HCT116 (cell line): ENCODE measurements around the gene STRIP1. TPM values are rescaled to one million over a fixed set of nuclear protein-coding genes. Genes with fewer than 3 reads are reported as not detected.

Source experiments
- ATAC-seq: fragments of 200-7000 bp; cut with Tn5 transposase; 2 replicates; pipeline ENCODE4 v1.9.1; 2020; ENCODE audit warnings: mild to moderate bottlenecking, moderate library complexity
- BruUV-seq: library from RNA; stranded (reverse); fragments of 400-500 nt; replicated peaks from 2 replicates; lab custom pipeline; 2021; lab: Mats Ljungman, UMichigan
- CTCF ChIA-PET: fragments of 300-600 bp; sonication (Branson Sonifier 250); formaldehyde crosslinking; loops from one replicate; lab custom pipeline; 2021; ENCODE audit warnings: antibody characterized with exemption; lab: Charles Lee
- POLR2A ChIA-PET: fragments of 300-600, 350-600 bp; sonication (Branson Sonifier 250); formaldehyde crosslinking; loops from one replicate; lab custom pipeline; 2021; ENCODE audit warnings: antibody characterized with exemption; lab: Charles Lee
- RAD21 ChIA-PET, 2 experiments: fragments of 300-600 bp; sonication (Branson Sonifier 250); formaldehyde crosslinking; loops; one replicate each; lab custom pipeline; 2023; ENCODE audit warnings: low total read pairs in 2 of 2; ENCODE audit not compliant: uncharacterized antibody in 2 of 2, unreplicated experiment in 2 of 2, low non-redundant PET in 1 of 2; lab: Charles Lee
- DNase-seq: peaks from one replicate; pipeline ENCODE4 v3.0.0-alpha.2; 2010; ENCODE audit warnings: low read depth, low spot score
- H2AFZ ChIP-seq: fragments of 200-600 bp; shearing (Covaris generic), sonication (generic); 2 replicates; pipeline ENCODE4 v1.6.1; 2017; ENCODE audit warnings: low read depth, mixed run types, mixed read lengths, antibody characterized with exemption, low read length; ENCODE audit not compliant: poor library complexity, severe bottlenecking
- H3K27ac ChIP-seq: 2 replicates; pipeline ENCODE4 v1.5.1; 2012; ENCODE audit warnings: low read depth, low read length
- H3K27me3 ChIP-seq: fragments of 200-600 bp; sonication (generic); 2 replicates; pipeline ENCODE4 v1.6.1; 2016; ENCODE audit warnings: mixed run types, low read length, mixed read lengths; ENCODE audit not compliant: insufficient read depth
- H3K36me3 ChIP-seq, 2 experiments: fragments of 200-500 bp in 1 of 2; fragments of 200-600 bp in 1 of 2; sonication (Bioruptor generic) in 1 of 2; sonication (generic) in 1 of 2; 2 replicates each; pipeline versions ENCODE4 v1.5.1 to v1.6.1; 2014 to 2016; ENCODE audit warnings: low read length in 2 of 2, inconsistent platforms in 1 of 2, mixed read lengths in 1 of 2, mixed run types in 1 of 2; ENCODE audit not compliant: insufficient read depth in 2 of 2, control insufficient read depth in 1 of 2
- H3K4me1 ChIP-seq, 2 experiments: fragments of 200-600 bp in 1 of 2; sonication (generic) in 1 of 2; 2 replicates each; pipeline versions ENCODE4 v1.5.1 to v1.6.1; 2012 to 2017; ENCODE audit warnings: low read length in 2 of 2, inconsistent platforms in 1 of 2, mild to moderate bottlenecking in 1 of 2, mixed read lengths in 1 of 2, mixed run types in 1 of 2, moderate library complexity in 1 of 2; ENCODE audit not compliant: insufficient read depth in 2 of 2, control insufficient read depth in 1 of 2
- H3K4me2 ChIP-seq: fragments of 200-600 bp; sonication (generic); 2 replicates; pipeline ENCODE4 v1.6.1; 2017; ENCODE audit warnings: mixed run types, low read length, mixed read lengths
- H3K4me3 ChIP-seq, 2 experiments: fragments of 200-600 bp in 1 of 2; sonication (generic) in 1 of 2; replicated peaks in 1 of 2; 2 replicates each; pipeline ENCODE4 v1.5.1; 2011 to 2016; ENCODE audit warnings: low read length in 2 of 2, control low read depth in 1 of 2, low read depth in 1 of 2, mild to moderate bottlenecking in 1 of 2, mixed read lengths in 1 of 2, mixed run types in 1 of 2
- H3K79me2 ChIP-seq: fragments of 200-600 bp; sonication (generic); 2 replicates; pipeline ENCODE4 v1.6.1; 2017; ENCODE audit warnings: mild to moderate bottlenecking, mixed run types, low read length, moderate library complexity, mixed read lengths; ENCODE audit not compliant: insufficient read depth
- H3K9ac ChIP-seq: fragments of 200-600 bp; sonication (generic); 2 replicates; pipeline ENCODE4 v1.6.1; 2016; ENCODE audit warnings: low read length, mixed read lengths
- H3K9me2 ChIP-seq: fragments of 200-600 bp; sonication (generic), shearing (Covaris generic); 2 replicates; pipeline ENCODE4 v1.6.1; 2017; ENCODE audit warnings: mixed run types, mild to moderate bottlenecking, moderate library complexity; ENCODE audit not compliant: insufficient read depth
- H3K9me3 ChIP-seq, 2 experiments: fragments of 200-500 bp in 1 of 2; fragments of 200-600 bp in 1 of 2; sonication (Bioruptor generic) in 1 of 2; sonication (generic) in 1 of 2; 2 replicates each; pipeline ENCODE4 v1.6.1; 2014 to 2017; ENCODE audit warnings: low read length in 2 of 2, mixed read lengths in 2 of 2, inconsistent platforms in 1 of 2, low read depth in 1 of 2, mild to moderate bottlenecking in 1 of 2, mixed run types in 1 of 2, moderate library complexity in 1 of 2; ENCODE audit not compliant: control insufficient read depth in 1 of 2, insufficient read depth in 1 of 2
- H4K20me1 ChIP-seq: fragments of 200-600 bp; sonication (generic), shearing (Covaris generic); 2 replicates; pipeline ENCODE4 v1.6.1; 2017; ENCODE audit warnings: mixed run types, mild to moderate bottlenecking, moderate library complexity; ENCODE audit not compliant: insufficient read depth
- EGR1 ChIP-seq: IDR thresholded peaks from 2 replicates; pipeline ENCODE4 v1.6.1; 2012; ENCODE audit warnings: low read depth
- EZH2 ChIP-seq: fragments of 200-600 bp; sonication (generic); IDR thresholded peaks from 2 replicates; pipeline ENCODE4 v1.6.1; 2017; ENCODE audit warnings: antibody characterized with exemption, mixed run types
- POLR2AphosphoS5 ChIP-seq: IDR thresholded peaks from 2 replicates; pipeline ENCODE4 v1.6.1; 2011; ENCODE audit warnings: mild to moderate bottlenecking, low read depth, low read length, moderate library complexity
- RAD21 ChIP-seq: IDR thresholded peaks from 2 replicates; pipeline ENCODE4 v1.6.1; 2012; ENCODE audit warnings: low read depth, mild to moderate bottlenecking
- TCF7L2 ChIP-seq: IDR thresholded peaks from 2 replicates; pipeline ENCODE4 v1.7.0; 2011; ENCODE audit warnings: borderline replicate concordance, inconsistent platforms; ENCODE audit not compliant: insufficient read depth, insufficient read length; ENCODE audit errors: extremely low read depth
- YY1 ChIP-seq: IDR thresholded peaks from 2 replicates; pipeline ENCODE4 v1.6.1; 2011; ENCODE audit warnings: low read length, low read depth, moderate library complexity, mild to moderate bottlenecking; ENCODE audit not compliant: insufficient replicate concordance; ENCODE audit errors: extremely low read depth
- ZBTB33 ChIP-seq: IDR thresholded peaks from 2 replicates; pipeline ENCODE4 v1.6.1; 2011; ENCODE audit warnings: mild to moderate bottlenecking, low read length, moderate library complexity; ENCODE audit not compliant: insufficient replicate concordance; ENCODE audit errors: extremely low read depth
- ZNF274 ChIP-seq: fragments of 200-500 bp; sonication (Bioruptor generic); IDR thresholded peaks from 2 replicates; pipeline ENCODE4 v1.6.1; 2014; ENCODE audit warnings: mild to moderate bottlenecking, low read depth, low read length, inconsistent platforms
- intact Hi-C: fragments of 100-400 bp; cut with micrococcal nuclease; formaldehyde crosslinking; loops from 2 replicates; pipeline ENCODE4 v1.10.0; 2022
- total RNA-seq: library from RNA; stranded (reverse); gene quantifications from one replicate; pipeline ENCODE4 v1.2.1, GENCODE V29; 2021; ENCODE audit not compliant: unreplicated experiment

Gene STRIP1
- total RNA-seq, 1 experiment from 2014 or later = 33.5 TPM

- TF ChIP-seq EGR1 (no peak), YY1 (no peak), TCF7L2 (no peak), EZH2 (no peak), POLR2AphosphoS5 (no peak), ZBTB33 (no peak), RAD21 (no peak), ZNF274 (no peak)
- ATAC-seq = no peak
- H3K9me3 ChIP-seq = no peaks in the 10 kb centered on the region
- ChIA-PET CTCF (interaction anchor here (0.8 to 2.4 kb wide), 3 partner anchors 10 to 38 kb away, joined by 3 to 8 read pairs (median 6); no protein-coding TSS in a partner anchor), POLR2A (no interaction called here), RAD21 (no interaction called here)
- no TSS peak for BruUV-seq
- no peak overlapping the region for H3K9ac ChIP-seq
- no peak for DNase-seq
- no peaks in the 10 kb centered on the region for H4K20me1 ChIP-seq
- H3K4me3 ChIP-seq = no peak overlapping the region
- H3K4me1 ChIP-seq = no peaks in the 10 kb centered on the region; a peak in 1 of 4 replicates
- no peak overlapping the region for H3K27ac ChIP-seq
- intact Hi-C loops = loop anchor here (2.0 kb wide), 1 partner anchor 19 kb away; no protein-coding TSS in a partner anchor
- peaks cover 4% of the 10 kb centered on the region; the same call in 1 of the 2 replicates for H3K27me3 ChIP-seq
- H2AFZ ChIP-seq = no peak overlapping the region
- H3K4me2 ChIP-seq = no peak overlapping the region
- H3K9me2 ChIP-seq = no peaks in the 10 kb centered on the region
- H3K79me2 ChIP-seq = no peaks in the 10 kb centered on the region
- H3K36me3 ChIP-seq = no peaks in the 10 kb centered on the region
These were observed 63.2 kb downstream of the STRIP1 start for GRCh38 chr1:110097507-110098221.
